Skeletal muscle satellite cell (primary cell): Measurements from ENCODE around the gene MMS19.
"Not testable (repeated sequence)": the region's sequence is repeated elsewhere in the genome, so short reads cannot be mapped to it uniquely, and the experiment has no call there.

ENCODE experiments used
- H3K27me3 ChIP-seq: 2 replicates; pipeline ENCODE4 v1.7.0; 2013; ENCODE audit warnings: low read length; ENCODE audit not compliant: control insufficient read depth, insufficient read depth
- H3K36me3 ChIP-seq: 2 replicates; pipeline ENCODE4 v1.7.0; 2013; ENCODE audit warnings: mild to moderate bottlenecking, control low read depth, low read length; ENCODE audit not compliant: insufficient read depth
- H3K4me1 ChIP-seq: 2 replicates; pipeline ENCODE4 v1.7.0; 2013; ENCODE audit warnings: low read length; ENCODE audit not compliant: control insufficient read depth, insufficient read depth
- H3K4me2 ChIP-seq: 2 replicates; pipeline ENCODE4 v1.7.0; 2013; ENCODE audit warnings: mild to moderate bottlenecking, low read length
- H3K4me3 ChIP-seq: 2 replicates; pipeline ENCODE4 v1.7.0; 2013; ENCODE audit warnings: low read length
- H3K9ac ChIP-seq: 2 replicates; pipeline ENCODE4 v1.7.0; 2013; ENCODE audit warnings: mild to moderate bottlenecking, low read depth, low read length, moderate library complexity
- H3K9me3 ChIP-seq: replicated peaks from 2 replicates; pipeline ENCODE4 v1.7.0; 2013; ENCODE audit warnings: mild to moderate bottlenecking, control low read depth, low read length

The MMS19 gene

DNA sequence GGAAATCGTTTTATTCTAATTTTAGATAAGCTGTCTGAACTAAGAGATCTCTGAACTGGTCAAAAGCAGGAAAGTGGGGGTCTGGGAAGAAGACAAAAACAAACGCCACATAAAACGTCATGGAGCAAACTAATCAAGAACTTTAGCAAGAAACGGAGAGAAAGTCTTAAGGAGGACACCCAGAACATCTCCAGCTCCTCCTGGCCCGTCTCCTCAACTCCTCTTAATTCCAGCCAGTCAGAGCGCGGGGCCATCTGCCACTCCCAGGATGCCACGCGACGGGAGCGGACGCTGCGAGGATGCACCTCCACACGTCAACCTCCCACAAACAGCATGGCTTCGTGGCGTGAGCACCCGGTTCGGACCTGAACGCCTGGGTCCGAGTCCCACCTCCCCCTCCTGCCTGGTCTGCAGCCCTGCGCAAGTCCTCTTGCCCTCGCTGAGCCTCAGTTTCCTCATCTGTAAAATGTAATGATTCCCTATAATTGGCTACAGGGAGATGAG is 598 bp downstream of the MMS19 start:
- peak overlapping the region; percentile 92 for H3K4me3 ChIP-seq
- no peaks in the 10 kb centered on the region for H3K36me3 ChIP-seq
- H3K4me2 ChIP-seq: peak overlapping the region; percentile 97
- no peaks in the 10 kb centered on the region for H3K9me3 ChIP-seq
- H3K4me1 ChIP-seq: peaks cover 25% of the 10 kb centered on the region
- H3K27me3 ChIP-seq: no peaks in the 10 kb centered on the region
- peak overlapping the region; percentile 92 for H3K9ac ChIP-seq

DNA sequence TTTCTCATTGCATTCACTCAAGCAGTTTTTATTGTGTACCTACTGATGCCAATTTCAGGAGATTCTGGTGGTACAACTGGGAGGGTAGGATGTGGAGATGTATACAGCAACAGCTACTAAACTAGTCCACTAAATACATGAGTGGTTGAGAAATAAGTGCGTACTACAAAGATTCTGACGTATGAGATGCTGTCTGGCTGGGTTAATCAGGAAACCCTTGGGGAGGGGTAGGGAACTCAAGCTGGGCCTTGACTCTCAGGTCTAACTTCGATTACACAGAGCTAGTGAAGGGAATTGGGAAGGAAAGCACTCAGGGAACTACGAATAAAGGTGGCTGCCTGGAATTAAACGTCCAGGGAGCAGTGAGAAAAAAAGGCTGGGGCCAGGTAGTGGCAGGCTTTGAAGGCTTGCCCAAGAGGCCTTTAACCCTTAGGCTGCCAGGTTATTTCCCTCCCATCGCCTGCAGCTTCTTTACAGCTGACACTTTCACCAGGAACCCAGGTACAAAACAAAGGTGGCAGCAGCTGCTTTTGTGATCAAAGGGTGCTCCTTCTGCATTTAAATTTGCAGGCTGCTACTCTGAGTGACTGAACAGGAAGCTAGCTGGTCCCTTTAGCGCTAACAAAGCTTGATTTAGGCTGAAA is 3.2 kb downstream of the MMS19 start:
- no peaks in the 10 kb centered on the region for H3K9me3 ChIP-seq
- H3K4me2 ChIP-seq: peak overlapping the region; percentile 40
- H3K9ac ChIP-seq: no peak overlapping the region
- no peak overlapping the region for H3K4me3 ChIP-seq
- peaks cover 29% of the 10 kb centered on the region for H3K4me1 ChIP-seq
- peaks cover 2% of the 10 kb centered on the region for H3K36me3 ChIP-seq
- no peaks in the 10 kb centered on the region for H3K27me3 ChIP-seq

DNA sequence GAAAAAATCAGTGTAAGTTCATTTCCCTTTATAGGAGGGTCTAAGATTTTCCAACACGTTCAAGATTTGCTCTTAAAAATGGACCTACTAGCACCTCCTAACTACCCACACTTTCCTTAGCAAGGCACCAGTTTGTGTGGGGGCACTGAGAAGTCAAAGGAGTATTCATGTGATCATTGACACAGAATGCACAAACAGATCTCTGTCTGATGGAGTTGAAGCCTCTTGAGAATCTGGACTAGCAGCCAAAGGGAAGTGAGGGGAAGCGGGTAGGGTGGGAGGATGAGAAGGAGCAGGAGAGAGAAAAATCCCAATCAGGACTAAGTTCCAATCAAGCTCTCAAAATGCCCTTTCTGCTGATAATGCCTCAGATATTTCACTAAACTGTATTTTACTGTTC is 4.1 kb downstream of the MMS19 start:
- Histone ChIP-seq H3K9me3 (no peaks in the 10 kb centered on the region), H3K27me3 (no peaks in the 10 kb centered on the region), H3K4me1 (peaks cover 27% of the 10 kb centered on the region), H3K4me3 (no peak overlapping the region), H3K9ac (no peak overlapping the region), H3K4me2 (peak overlapping the region; percentile 18), H3K36me3 (peaks cover 2% of the 10 kb centered on the region)

DNA sequence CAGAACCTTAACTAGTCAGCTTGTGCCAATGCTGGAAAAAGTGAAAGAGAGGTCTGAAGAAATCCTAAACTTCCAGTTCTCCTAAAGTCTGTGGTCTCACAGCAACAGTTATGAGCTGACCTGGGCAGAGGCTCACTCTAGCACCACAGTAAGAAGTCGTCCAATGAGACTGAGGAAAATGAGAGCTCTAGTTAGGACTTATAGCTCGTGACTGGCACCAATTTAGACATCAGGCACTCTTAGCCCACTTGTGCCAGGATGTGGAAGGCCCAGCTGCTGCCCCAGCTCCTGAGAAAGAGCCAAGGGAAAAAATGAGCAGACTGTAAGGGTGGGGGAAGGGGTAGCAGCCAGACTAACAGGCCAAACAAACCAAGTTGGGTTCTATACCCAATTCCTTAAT is 7.6 kb downstream of the MMS19 start:
- Histone ChIP-seq H3K9ac (no peak overlapping the region), H3K4me3 (no peak overlapping the region), H3K9me3 (no peaks in the 10 kb centered on the region), H3K36me3 (peaks cover 6% of the 10 kb centered on the region), H3K27me3 (no peaks in the 10 kb centered on the region), H3K4me1 (peaks cover 21% of the 10 kb centered on the region), H3K4me2 (peak overlapping the region; percentile 28)

DNA sequence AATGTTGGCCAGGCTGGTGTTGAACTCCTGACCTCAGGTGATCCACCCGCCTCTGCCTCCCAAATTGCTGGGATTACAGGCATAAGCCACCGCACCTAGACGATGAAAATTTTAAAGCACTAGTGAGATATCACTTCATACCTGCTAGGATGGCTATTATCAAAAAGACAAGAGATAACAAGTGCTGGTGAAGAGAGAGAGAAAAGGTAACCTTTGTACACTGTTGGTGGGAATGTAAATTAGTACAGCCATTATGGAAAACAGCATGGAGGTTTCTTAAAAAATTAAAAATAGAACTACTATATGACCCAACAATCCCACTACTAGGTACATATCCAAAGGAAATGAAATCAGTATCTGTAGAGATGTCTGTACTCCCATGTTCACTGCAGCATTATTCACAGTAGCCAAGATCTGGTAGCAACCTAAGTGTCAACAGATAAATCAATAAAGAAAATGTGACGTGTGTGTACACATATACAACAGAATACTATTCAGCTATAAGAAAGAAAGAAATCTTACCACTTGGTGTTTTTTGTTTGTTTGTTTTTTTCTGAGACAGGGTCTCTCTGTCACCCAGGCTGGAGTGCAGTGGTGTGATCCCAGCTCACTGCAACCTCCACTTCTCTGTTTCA is 12.5 kb downstream of the MMS19 start:
- H3K9me3 ChIP-seq: no peaks in the 10 kb centered on the region
- H3K4me2 ChIP-seq: no peak overlapping the region
- peaks cover 5% of the 10 kb centered on the region for H3K4me1 ChIP-seq
- peaks cover 24% of the 10 kb centered on the region for H3K36me3 ChIP-seq
- no peak overlapping the region for H3K9ac ChIP-seq
- H3K27me3 ChIP-seq: no peaks in the 10 kb centered on the region
- no peak overlapping the region for H3K4me3 ChIP-seq

DNA sequence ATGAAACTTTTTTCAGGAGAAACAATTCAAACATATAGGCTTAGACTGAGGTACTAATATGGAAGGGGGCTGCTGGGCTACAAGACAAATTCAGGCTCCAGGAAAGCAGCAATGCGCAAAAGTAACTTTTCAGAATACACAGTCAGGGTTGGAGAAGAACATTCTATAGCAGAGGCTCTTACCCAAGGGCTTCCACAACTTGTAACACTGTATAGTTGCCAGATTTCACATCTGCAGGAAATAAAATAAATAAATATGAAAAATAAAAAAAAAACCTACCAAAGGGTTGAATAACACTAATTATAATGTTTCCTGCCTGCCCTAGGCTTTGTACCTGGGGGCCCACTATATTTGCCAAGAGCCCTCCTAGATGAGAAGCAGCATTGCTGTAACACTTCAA is 14.3 kb downstream of the MMS19 start:
- no peaks in the 10 kb centered on the region for H3K9me3 ChIP-seq
- H3K36me3 ChIP-seq: peaks cover 37% of the 10 kb centered on the region
- no peak overlapping the region for H3K4me3 ChIP-seq
- no peak overlapping the region for H3K9ac ChIP-seq
- no peaks in the 10 kb centered on the region for H3K27me3 ChIP-seq
- no peak overlapping the region for H3K4me2 ChIP-seq
- peaks cover 11% of the 10 kb centered on the region for H3K4me1 ChIP-seq

DNA sequence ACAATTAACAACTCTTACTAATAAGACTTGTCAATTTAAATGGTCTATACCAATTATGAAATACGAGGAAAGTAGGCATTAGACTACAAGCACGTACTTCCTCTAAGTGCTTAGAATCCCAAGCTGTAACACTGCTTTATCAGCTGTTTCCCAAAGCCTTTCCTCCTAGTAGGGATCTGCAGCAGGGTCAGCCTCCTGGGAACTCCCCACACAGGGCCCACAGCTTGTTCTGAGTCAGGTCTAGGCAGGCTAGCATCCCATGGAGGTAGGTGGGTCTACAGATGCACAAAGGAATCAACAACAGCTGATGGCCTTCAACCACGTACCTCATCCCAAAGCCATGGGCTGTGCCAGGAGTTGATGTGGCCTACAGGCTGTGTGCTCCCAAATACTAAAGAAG is 14.7 kb downstream of the MMS19 start:
- H3K27me3 ChIP-seq: no peaks in the 10 kb centered on the region
- H3K9me3 ChIP-seq: no peaks in the 10 kb centered on the region
- H3K36me3 ChIP-seq: peaks cover 39% of the 10 kb centered on the region
- no peak overlapping the region for H3K4me3 ChIP-seq
- H3K4me1 ChIP-seq: peaks cover 11% of the 10 kb centered on the region
- no peak overlapping the region for H3K4me2 ChIP-seq
- no peak overlapping the region for H3K9ac ChIP-seq

DNA sequence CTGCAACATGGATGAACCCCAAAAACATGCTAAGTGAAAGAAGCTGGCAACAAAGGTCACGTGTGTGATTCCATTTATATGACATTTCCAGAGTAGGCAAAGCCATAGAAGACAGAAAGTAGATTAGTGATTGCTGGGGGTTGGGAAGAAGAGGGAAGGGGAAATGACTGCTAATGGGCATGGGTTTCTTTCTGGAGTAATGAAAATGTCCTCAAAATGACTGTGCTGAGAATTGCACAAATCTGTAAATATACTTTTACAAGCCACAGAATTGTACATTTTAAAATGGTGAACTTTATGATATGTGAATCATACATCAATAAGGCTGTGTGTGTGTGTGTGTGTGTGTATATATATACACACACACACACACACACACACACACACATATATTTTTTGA is 15.8 kb downstream of the MMS19 start:
- H3K9me3 ChIP-seq: no peaks in the 10 kb centered on the region
- peaks cover 49% of the 10 kb centered on the region for H3K36me3 ChIP-seq
- H3K9ac ChIP-seq: no peak overlapping the region
- no peak overlapping the region for H3K4me2 ChIP-seq
- no peak overlapping the region for H3K4me3 ChIP-seq
- peaks cover 11% of the 10 kb centered on the region for H3K4me1 ChIP-seq
- H3K27me3 ChIP-seq: no peaks in the 10 kb centered on the region

DNA sequence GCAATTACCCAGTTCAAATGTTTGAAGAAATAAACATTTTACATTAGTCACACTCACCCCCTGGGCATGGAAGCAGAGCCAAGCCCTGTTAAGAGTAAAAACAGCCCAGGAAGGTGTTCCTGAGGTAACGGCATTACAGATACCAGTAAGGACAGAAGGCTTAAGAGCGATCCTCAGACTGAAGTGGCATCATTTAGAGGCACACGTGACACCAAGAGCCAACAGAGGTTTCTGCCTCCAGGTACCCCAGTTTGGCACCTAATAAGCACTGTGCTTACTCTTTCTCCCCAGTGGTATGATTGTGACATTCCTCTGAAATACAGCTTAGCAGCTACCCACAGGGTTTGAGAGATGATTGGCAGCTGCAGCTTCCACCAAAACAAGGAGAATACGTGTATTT is 17.2 kb downstream of the MMS19 start:
- Histone ChIP-seq H3K4me3 (no peak overlapping the region), H3K27me3 (no peaks in the 10 kb centered on the region), H3K4me1 (peaks cover 19% of the 10 kb centered on the region), H3K9me3 (no peaks in the 10 kb centered on the region), H3K36me3 (peaks cover 61% of the 10 kb centered on the region), H3K9ac (no peak overlapping the region), H3K4me2 (no peak overlapping the region)

DNA sequence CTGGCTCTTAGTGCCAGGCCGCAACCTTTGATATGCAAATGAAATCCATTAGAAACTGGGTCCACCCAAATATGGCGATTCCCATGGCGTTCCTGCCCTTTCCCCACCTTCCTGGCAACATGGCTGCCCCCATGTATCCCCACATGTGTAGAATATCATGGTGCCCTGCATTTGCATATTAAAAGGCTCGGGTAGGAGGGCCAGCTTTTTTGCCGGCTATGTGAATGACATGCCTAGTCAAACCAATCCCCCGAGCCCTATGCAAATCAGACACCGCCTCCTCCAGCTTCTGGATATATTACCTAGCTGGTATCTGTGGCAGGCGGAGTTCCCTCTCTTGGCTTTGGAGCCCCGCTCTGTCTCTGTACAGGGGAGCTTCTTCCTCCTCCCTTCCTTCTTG is 18.3 kb downstream of the MMS19 start:
- no peak overlapping the region for H3K9ac ChIP-seq
- H3K36me3 ChIP-seq: peaks cover 63% of the 10 kb centered on the region
- H3K27me3 ChIP-seq: no peaks in the 10 kb centered on the region
- no peak overlapping the region for H3K4me2 ChIP-seq
- peaks cover 25% of the 10 kb centered on the region for H3K4me1 ChIP-seq
- no peak overlapping the region for H3K4me3 ChIP-seq
- H3K9me3 ChIP-seq: no peaks in the 10 kb centered on the region

DNA sequence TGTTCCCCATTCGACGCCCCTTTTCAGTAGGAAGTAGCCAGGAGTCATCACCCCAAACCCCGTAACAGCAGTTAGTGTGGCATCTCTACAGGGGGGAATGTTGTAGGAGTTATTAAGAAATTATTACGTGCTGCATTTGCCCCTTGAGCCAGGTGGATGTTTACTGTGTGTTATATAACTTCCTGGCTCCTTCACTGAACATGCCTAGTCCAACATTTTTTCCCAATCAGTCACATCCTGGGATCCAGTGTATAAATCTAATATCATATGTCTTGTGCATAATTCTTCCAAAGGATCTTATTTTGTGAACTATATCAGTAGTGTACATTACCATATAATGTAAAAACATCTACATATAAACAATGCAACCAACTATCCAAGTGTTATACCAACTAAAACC is 18.8 kb downstream of the MMS19 start:
- H3K4me3 ChIP-seq: not testable (repeated sequence)
- peaks cover 68% of the 10 kb centered on the region for H3K36me3 ChIP-seq

More for the DNA sequence above, 18.8 kb downstream of the MMS19 start:
- not testable (repeated sequence) for H3K4me2 ChIP-seq, H3K9ac ChIP-seq, H3K27me3 ChIP-seq, H3K9me3 ChIP-seq
- H3K4me1 ChIP-seq: peaks cover 25% of the 10 kb centered on the region
